ENCODE measurements around the gene DCST2.
"Not testable (repeated sequence)": the region's sequence is repeated elsewhere in the genome, so short reads cannot be mapped to it uniquely, and the experiment has no call there.

DCST2 gene

DNA sequence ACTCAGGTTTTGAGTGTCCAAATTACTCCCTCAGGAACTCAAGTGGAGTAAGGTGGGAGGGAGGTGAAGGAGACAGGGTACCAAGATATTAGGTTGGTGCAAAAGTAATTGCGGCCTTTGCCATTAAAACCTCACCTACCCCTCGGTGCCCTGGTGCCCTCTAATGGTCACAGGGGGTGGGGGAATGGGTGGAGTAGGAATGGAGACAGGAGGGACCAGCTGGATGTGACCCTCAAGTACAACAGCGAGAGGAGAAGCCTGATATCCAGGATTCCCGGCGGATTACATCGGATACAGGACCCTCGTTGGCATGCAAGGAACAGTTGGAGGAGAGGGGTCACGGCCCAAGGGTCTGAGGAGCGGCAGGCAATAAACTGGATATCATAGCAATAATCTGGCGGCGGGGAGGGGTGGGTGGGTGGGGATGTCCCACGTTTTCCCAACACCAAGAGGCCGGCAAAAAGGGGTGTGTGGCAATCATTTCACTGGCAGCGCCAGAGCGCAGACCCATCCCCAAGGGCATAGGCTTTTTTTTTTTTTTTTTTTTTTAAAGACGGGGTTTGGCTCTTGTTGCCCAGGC, 35.3 kb downstream of the DCST2 start:
- no peak for DNase-seq (ENCODE audit: low read depth)

DNA sequence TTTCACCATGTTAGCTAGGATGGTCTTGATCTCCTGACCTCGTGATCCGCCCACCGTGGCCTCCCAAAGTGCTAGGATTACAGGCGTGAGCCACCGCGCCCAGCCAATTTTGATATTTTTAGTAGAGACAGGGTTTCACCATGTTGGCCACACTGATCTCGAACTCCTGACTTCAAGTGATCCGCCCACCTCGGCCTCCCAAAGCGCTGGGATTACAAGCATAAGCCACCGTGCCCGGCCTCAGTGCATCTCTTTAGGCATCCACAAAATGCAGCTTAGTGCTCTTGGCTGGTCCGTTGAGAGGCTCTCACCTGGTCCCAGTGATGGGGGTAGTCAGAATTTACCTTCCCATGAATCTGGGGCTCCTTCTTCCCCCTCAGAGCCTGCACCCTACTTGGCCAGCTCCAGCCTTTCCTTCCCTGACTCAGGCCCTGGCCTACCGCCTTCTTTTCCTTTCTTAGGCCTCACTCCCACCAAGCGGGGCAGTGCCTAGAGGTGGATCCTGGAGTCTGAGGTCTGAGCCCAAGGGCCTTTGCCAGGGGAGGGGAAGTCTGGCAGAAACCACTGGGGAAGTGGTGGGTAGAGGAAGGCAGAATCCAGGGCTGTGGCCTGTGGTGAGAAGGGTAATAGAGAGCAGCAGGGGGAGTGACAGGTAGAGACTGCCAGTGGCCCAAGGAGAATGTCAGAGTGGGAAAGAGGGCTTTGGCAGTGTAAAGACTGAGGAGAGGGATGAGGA, 36.4 kb downstream of the DCST2 start:
- no peak for DNase-seq (ENCODE audit: low read depth)

DNA sequence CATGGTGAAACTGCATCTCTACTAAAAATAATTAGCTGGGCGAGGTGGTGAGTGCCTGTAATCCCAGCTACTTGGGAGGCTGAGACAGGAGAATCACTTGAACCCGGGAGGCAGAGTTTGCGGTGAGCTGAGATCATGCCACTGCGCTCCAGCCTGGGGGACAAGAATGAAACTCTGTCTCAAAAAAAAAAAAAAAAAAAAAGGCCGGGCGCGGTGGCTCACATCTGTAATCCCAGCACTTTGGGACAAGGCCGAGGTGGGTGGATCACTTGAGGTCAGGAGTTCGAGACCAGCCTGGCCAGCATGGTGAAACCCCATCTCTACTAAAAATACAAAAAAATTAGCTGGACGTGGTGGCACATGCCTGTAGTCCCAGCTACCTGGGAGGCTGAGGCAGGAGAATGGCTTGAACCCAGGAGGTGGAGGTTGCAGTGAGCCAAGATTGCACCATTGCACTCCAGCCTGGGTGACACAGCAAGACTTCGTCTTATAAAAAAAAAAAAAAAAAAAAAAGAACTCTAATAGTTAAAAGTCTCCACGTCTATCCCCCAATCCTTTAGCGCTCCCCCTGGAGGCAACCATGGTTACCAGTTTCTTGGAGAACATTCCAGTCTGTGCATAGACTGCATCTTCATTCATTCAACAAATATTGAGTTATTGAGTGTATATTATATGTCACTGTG, 38.1 kb downstream of the DCST2 start:
- peak; percentile 45 for DNase-seq (ENCODE audit: low read depth)

DNA sequence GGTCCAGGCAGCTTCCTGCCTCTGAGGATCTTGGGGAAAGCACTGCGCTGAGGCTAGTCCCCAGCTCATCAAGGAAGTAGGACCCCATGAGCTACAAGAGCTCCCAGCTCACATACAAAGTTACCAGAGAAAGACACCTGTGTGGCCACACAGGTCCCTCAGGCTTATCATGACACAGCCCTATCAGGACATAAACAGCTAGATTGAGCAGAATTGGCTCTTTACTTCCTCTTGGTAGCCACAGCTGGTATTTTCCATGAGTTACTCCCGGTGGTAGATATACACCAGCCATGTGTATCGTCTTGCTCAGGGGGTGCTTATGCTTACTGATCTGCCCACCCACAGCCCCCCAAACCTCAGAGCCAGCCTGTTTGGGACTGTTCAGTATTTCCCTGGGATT, 39.0 kb downstream of the DCST2 start:
- no peak for DNase-seq (ENCODE audit: low read depth)

DNA sequence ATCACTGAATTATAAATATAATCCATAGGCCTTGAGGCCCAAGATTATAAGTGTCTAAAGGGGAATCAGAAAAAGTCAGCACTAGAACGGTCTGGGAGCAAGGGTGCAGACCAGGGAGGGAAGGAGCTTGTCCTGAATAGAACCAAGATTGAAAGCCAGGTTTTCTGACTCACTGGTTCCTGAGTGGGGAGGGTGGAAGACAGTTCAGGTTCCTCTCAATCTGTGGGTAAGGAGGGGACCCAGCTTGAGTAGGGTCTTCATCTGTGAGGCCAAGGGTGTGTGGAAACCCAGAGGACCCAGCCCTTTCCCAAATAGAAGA, 39.4 kb downstream of the DCST2 start:
- DNase-seq (ENCODE audit: low read depth): no peak

DNA sequence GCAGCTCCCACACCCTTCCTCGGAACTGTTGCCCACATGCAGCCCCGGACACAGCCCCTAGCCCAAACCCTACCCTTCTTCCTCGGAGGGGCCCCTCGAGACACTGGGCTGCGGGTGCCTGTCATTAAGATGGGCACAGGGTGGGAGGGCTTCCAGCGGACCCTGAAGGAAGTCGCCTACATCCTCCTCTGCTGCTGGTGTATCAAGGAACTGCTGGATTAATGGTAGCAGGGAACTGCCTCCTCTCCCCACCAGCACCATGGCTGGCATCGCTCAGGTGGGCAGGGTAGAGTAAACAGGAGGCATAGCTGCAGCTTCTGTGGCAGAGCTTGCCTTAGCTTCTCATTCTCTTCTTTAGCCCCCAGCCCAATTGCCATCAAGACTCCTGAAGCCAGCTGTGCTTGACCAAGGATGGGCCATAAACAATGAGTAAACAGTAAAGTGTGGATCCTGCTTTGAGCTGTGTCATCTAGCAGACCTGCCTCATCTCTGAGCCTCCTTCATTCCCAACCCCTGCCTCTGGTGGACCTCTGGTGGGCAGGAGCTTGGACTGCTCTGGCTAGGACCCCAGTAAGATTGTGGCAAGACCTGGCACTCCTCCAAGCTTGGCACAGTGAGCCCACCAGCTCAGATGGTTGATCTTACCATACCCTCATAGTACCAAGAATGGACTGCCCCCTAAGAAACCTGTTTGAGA, 39.9 kb downstream of the DCST2 start, which contains the start of gene LENEP:
TSS of gene LENEP (plus strand) at position 15 of the 697 bp plus-strand sequence. CDS start at position 37, 22 bp downstream.
- DNase-seq (ENCODE audit: low read depth): no peak

DNA sequence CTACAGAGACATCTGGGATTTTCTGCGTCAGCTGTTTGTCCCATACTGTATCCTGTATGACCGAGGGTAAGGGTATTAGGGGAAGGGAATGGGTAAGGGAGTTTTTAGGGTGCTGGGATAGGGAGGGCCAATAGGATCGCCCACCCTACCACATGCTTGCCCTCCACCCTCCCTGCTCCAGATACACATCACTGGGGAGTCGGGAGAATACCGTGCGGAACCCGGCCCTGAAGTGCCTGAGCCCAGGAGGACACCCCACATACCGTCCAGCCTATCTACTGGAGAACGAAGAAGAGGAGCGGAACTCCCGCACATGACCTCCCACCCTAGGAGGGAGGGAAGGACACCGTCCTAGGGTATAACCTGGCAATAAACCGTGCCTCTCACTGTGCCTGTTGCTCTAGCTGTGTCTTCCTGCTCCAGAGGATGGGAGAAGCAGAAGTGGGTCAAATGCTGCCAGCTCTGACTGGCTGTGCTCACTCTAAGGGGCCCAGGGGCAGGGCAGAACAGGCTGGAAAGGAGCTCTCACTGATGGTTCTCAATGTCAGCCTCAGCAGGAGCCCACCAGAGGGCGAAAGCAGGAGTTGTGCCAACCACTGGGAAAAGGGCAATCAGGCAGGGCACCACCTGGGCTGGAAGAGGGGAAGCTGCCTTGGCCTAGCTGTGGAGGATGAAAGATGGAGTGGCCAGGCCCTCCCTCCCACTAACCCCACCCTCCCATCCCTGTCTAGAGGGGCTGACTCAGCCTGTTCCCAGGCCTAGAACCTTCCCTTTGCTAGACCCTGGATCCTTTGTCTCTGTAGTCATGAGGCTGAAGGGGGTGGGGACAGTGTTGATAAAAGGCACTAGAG, 40.6 kb downstream of the DCST2 start:
- no peak for DNase-seq (ENCODE audit: low read depth)

DNA sequence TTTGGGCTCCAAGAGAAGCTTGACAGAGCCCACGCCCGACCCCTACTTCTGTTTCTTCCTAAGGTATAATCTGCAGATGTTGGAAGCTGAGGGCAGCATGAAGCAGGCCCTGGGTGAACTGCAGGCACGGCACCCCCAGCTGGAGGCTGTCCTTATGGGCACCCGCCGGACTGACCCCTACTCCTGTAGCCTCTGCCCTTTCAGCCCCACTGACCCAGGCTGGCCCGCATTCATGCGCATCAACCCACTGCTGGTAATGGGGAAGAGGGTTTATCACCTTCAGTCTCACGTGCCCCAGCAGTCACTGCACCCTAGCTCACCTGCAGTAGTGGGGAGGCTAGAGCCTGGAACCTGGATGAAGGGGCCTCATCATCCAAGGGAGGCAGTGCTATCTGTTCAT, 43.3 kb downstream of the DCST2 start:
- DNase-seq (ENCODE audit: low read depth): no peak

DNA sequence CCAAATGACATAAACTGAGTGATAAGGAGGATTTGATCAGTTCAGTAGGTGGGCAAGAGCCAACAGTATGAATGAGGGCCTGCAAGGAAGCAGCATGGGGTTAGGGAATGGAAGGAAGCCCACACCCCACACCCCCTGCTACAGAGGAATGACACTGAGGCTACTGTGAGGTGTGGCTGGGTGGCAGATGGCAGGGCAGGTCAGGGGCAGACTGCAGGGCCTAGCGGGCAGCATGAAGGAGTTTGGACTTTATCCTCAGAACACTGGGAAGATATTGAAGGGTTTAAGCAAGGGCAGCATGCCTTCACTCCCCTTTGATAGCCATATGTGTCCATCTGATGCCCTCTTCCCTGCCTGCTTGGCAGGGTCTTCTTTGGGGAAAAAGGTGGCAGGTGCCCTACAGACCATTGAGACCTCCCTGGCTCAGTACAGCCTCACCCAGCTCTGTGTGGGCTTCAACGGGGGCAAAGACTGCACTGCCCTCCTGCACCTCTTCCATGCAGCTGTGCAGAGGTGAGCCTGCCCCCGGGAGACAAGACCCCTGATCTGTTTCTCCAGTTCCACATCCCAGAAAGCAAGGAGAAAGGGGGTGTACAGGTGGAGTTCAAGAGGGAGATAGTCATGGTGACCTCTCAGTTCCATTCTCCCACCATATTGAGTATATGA, 44.3 kb downstream of the DCST2 start:
- no peak for DNase-seq (ENCODE audit: low read depth)

DNA sequence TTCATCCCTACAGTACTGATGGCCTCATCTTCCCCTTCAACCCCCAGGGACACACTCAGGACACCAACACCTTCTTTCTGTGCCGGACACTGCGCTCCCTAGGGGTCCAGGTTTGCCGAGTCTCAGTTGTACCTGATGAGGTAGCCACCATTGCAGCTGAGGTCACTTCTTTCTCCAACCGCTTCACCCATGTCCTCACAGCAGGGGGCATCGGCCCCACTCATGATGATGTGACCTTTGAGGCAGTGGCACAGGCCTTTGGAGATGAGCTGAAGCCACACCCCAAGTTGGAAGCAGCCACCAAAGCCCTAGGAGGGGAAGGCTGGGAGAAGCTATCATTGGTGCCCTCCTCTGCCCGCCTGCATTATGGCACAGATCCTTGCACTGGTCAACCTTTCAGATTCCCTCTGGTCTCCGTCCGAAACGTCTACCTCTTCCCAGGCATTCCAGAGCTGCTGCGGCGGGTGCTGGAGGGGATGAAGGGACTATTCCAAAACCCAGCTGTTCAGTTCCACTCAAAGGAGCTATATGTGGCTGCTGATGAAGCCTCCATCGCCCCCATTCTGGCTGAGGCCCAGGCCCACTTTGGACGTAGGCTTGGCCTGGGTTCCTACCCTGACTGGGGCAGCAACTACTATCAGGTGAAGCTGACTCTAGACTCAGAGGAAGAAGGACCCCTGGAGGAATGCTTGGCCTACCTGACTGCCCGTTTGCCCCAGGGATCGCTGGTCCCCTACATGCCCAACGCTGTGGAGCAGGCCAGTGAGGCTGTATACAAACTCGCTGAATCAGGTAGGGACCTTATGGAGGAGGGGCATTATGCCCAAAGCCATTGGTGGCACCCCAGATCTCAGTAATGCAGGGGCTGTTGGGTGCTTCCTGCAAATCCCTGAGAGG, 45.3 kb downstream of the DCST2 start:
- no peak for DNase-seq (ENCODE audit: low read depth)

DNA sequence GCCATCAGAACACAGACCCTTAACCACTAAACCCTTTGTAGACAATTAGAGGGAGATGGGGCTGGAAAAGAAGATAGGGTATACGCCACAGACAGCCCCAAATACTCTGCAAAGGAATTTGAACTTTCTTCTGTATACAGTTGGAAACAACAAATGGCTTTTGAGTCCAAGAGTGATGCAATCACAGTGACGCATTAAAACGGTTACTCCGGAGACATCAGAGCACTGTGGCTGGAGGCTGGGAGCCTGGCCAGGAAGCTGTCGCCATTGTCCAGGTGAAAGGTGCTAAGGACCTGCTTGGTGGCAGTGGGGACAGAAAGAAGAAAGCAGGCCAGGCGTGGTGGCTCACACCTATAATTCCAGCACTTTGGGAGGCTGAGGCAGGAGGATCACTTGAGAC, 46.3 kb downstream of the DCST2 start:
- no peak for DNase-seq (ENCODE audit: low read depth)

DNA sequence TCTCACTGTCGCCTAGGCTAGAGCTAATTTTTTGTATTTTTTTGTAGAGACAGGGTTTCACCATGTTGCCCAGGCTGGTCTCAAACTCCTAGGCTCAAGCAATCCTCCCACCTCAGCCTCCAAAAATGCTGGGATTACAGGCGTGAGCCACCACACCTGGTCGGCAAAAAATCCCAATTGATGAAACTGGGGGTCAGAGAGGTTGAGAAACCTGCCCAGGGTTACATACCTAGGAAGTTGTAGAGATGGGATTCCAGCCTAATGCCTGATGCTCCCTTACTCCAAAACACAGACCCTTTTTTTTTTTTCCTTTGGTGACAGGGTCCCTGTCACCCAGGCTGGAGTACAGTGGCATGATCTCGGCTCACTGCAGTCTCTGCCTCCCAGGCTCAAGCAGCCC, 46.8 kb downstream of the DCST2 start:
- DNase-seq (ENCODE audit: low read depth): not testable (repeated sequence)

DNA sequence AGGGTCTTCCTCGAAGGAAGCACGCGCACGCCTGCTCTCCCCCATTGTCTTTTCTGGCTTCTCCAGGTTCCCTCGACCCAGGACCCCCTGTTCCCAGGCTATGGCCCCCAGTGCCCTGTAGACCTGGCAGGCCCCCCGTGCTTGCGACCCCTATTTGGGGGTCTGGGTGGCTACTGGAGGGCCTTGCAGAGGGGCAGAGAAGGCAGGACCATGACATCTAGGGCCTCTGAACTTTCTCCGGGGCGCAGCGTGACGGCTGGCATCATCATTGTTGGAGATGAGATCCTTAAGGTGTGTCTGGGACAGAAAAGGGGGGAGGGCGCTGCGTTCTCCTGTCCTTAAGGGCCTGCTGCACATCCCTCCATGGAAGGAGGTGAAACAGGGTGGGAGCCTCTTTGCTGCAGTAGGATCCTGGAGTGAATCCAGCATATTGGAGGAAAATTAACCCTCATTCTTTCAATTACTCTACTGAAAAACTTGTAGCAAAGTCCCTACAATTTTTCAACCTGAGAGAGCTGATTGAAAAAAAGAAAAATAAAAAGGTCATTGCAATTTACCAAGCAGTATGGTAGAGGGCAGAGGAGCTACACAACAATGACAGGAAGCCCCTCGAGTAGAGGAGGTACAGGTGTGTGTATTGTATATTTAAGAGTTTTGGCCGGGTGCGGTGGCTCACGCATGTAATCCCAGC, 49.7 kb downstream of the DCST2 start:
- no peak for DNase-seq (ENCODE audit: low read depth)

DNA sequence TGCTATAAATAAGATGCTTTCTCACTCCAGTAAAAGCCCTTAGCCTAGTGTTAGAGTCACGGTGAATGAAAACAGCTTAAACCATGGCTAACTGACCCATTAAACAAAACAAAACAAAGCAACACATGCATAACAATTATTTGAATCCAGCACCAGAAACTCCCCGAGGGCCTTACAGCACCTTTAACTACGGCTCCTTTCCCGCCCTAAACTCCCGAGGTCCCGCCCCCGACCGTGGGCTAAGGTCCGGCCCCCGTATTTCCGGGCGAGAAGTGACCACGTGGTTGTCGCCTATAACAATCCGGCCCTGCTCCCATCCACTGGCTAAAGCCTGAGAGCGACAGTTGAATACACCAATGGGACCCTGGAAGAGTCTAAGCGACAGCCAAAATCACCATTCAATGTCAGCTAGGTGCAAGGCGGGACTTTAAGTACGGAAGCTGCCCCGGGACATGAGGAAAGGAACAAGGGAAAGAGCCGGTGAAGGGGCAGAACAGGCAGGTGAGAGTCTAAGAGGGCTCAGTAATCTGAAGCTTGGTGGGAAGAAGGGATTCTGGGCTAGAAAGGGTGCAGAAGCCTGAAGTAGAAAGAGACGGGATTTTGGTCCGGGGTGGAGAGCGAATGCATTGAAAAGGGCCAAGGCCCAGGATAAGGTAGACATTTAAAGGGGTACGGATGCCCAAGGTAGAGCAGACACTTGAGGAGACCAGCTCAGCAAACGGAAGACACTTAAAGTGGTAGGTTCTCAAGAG, 50.5 kb downstream of the DCST2 start, which contains the start of gene FLAD1:
TSS of gene FLAD1 (plus strand) at position 448 of the 752 bp plus-strand sequence. CDS start 351 bp downstream, outside the sequence.
- DNase-seq (ENCODE audit: low read depth): peak; percentile 100

DNA sequence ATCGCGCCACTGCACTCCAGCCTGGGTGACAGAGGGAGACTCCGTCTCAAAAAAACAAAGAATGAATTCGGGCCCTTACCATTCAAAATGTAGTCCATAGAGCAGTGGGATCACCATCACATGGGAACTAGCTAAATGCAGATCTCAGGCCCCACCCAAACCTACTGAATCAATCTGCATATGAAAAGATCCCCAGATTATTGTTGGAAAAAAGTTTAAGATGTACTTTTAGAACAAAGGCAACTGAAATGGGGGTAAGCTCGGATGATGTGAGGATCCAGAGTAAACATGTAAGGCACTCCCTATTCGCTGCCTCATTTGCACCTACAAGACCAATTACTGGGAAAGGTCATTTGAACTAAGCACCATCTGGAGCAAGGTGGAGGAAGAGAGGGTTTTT, 51.2 kb downstream of the DCST2 start:
- no peak for DNase-seq (ENCODE audit: low read depth)

DNA sequence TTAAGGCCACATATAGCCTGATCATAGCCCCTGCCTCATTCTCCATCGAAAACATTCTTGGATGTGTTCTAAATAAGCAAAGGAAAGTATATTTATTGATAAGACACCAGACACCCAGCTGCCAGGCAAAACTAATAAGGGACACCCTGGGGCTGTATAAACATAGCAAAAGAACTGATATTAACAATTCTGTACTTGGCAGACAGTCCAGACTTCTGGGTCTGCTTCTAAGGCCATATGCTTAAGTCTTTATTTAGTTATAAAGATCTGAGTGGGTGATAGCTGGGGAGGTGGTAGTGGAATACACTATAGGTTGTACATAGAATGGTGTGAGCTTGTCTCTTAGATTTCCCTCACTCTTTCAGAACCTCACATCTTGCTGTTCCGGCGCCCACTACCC, 55.2 kb downstream of the DCST2 start:
- no peak for DNase-seq (ENCODE audit: low read depth)

DNA sequence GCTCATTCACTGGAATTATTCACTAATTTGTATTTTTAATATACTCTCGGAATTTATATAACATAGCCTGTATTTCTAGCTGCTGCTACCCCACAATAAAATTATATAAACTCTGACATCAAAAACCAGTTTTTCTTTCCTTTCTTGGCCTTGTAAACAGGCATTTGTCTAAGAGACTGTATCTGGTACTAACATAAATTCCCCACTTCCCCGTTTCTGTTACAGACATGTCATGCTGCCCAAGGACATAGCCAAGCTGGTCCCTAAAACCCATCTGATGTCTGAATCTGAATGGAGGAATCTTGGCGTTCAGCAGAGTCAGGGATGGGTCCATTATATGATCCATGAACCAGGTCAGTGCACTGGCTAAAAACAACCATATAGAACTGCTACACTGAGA, 55.8 kb downstream of the DCST2 start:
- not testable (repeated sequence) for DNase-seq (ENCODE audit: low read depth)

DNA sequence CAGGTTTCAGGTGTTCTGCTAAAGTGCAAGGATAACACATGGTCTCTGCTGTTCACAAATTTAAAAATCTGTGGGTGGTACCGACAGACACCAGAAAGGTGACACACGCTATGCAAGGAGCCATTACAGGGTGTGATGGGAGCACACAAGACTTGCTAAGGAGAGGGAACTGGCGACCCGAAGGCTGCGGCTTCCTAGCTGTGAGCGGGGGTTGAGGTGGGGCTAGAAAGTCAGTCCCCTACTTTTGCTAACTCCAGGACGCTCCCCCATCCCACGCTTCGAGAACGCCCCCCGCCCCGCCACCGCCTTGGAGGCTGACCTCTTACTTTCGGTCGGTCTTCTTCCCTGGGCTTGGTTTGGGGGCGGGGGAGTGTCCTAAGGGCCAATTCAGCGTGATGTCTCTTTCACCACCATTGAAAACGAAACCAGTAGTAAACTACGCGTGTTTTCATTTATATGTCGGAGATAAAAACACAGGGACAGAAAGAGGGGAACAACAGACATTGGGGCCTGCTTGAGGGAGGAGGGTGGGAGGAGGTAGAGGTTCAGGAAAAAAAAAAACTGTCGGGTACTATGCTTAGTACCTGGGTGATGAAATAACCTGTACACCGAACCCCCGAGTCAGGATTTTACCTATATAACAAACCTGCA, 58.0 kb downstream of the DCST2 start:
- no peak for DNase-seq (ENCODE audit: low read depth)
